K562 (cell line): ENCODE data around the gene LSS. TPM values are rescaled to one million over a fixed set of nuclear protein-coding genes. Genes with fewer than 3 reads are reported as not detected.

Experiments
- AFF4 ChIP-seq: sonication (generic); formaldehyde crosslinking; IDR thresholded peaks from 2 replicates; pipeline ENCODE4 v1.8.0; 2023; ENCODE audit warnings: mild to moderate bottlenecking, missing genetic modification reagents
- BRD4 ChIP-seq: fragments of 200-600 bp; sonication (generic); IDR thresholded peaks from 2 replicates; pipeline ENCODE4 v1.6.1; 2017; ENCODE audit warnings: inconsistent platforms
- CHAMP1 ChIP-seq: fragments of 450-650 bp; IDR thresholded peaks from 2 replicates; pipeline ENCODE4 v1.6.1; 2016; ENCODE audit warnings: mild to moderate bottlenecking
- DEAF1 ChIP-seq: fragments of 450-650 bp; formaldehyde crosslinking; IDR thresholded peaks from 2 replicates; pipeline ENCODE4 v1.4.0; 2020; ENCODE audit warnings: mild to moderate bottlenecking, moderate library complexity
- E2F4 ChIP-seq: sonication (generic); formaldehyde crosslinking; IDR thresholded peaks from 2 replicates; pipeline ENCODE4 v1.8.0; 2022; ENCODE audit warnings: mild to moderate bottlenecking, low read depth, missing genetic modification reagents
- EP400 ChIP-seq: fragments of 450-650 bp; IDR thresholded peaks from 2 replicates; pipeline ENCODE4 v1.6.1; 2017; ENCODE audit warnings: antibody characterized with exemption, mild to moderate bottlenecking, moderate library complexity
- ESRRB ChIP-seq: fragments of 250-450 bp; sonication (Bioruptor Pico); IDR thresholded peaks from 2 replicates; pipeline ENCODE4 v1.5.0; 2020; ENCODE audit warnings: mild to moderate bottlenecking, moderate library complexity, borderline replicate concordance
- FOXA3 ChIP-seq, 2 experiments: fragments of 450-650 bp in 1 of 2; sonication (generic) in 1 of 2; formaldehyde crosslinking; IDR thresholded peaks in 1 of 2; conservative IDR thresholded peaks in 1 of 2; 2 replicates each; pipeline versions ENCODE4 v1.4.0 to v1.8.0; 2020 to 2022; ENCODE audit warnings: mild to moderate bottlenecking in 2 of 2, missing genetic modification reagents in 1 of 2
- FOXK1 ChIP-seq: sonication (generic); formaldehyde crosslinking; IDR thresholded peaks from 2 replicates; pipeline ENCODE4 v1.8.0; 2022; ENCODE audit warnings: missing genetic modification reagents, mild to moderate bottlenecking, borderline replicate concordance
- L3MBTL2 ChIP-seq: fragments of 450-650 bp; IDR thresholded peaks from 2 replicates; pipeline ENCODE4 v1.6.1; 2016; ENCODE audit warnings: mild to moderate bottlenecking, moderate library complexity
- POLR2H ChIP-seq: IDR thresholded peaks from 2 replicates; pipeline ENCODE4 v1.6.1; 2016; ENCODE audit warnings: missing genetic modification characterization, low read depth, mild to moderate bottlenecking, control low read depth, missing compliant biosample characterization, moderate library complexity
- SREBF2 ChIP-seq: sonication (generic); formaldehyde crosslinking; IDR thresholded peaks from 2 replicates; pipeline ENCODE4 v1.4.0; 2020; ENCODE audit warnings: mild to moderate bottlenecking, missing genetic modification reagents
- TAF7 ChIP-seq: fragments of 450-650 bp; IDR thresholded peaks from 2 replicates; pipeline ENCODE4 v1.6.1; 2016; ENCODE audit warnings: missing genetic modification characterization, missing compliant biosample characterization
- ZBTB2 ChIP-seq: fragments of 450-650 bp; IDR thresholded peaks from 2 replicates; pipeline ENCODE4 v1.6.1; 2016; ENCODE audit warnings: antibody characterized with exemption
- ZNF282 ChIP-seq: sonication (generic); formaldehyde crosslinking; IDR thresholded peaks from 2 replicates; pipeline ENCODE4 v1.8.1; 2023; ENCODE audit warnings: missing genetic modification reagents
- ZNF77 ChIP-seq: fragments of 250-450 bp; sonication (Bioruptor Pico); IDR thresholded peaks from 2 replicates; pipeline ENCODE4 v1.5.0; 2020
- polyA plus RNA-seq, 8 experiments: library from polyadenylated mRNA; depleted of rRNA in 4 of 8; stranded (reverse) in 5 of 8; unstranded in 3 of 8; fragments of >200 nt; fragmentation: Nextera tagmentation in 2 of 8; fragmentation: Illumina TruSeq in 1 of 8; extraction: Ambion mirVana in 2 of 8; extraction: Trizol in 1 of 8; gene quantifications; 2 replicates each; pipeline versions ENCODE4 v1.2.1 to v1.2.3, GENCODE V29; 2011 to 2014; ENCODE audit warnings: inconsistent platforms in 1 of 8, missing spikeins in 1 of 8
- total RNA-seq, 7 experiments: library from RNA; depleted of rRNA in 6 of 7; stranded (reverse); fragments of >200 nt in 6 of 7; fragmentation: Illumina TruSeq in 2 of 7; extraction: Trizol in 2 of 7; gene quantifications; 2 replicates each; pipeline versions ENCODE4 v1.2.1 to v1.2.3, GENCODE V29; 2011 to 2021; ENCODE audit warnings: low replicate concordance in 1 of 7

The LSS gene
- total and polyA plus RNA-seq, 9 of the 15 experiments (the other 6 are each of a cell fraction or from before 2014, with no cell fraction given), result 2.2 to 89.5 (median 37.4) TPM

GRCh38 chr21:46153247-46154154 lies 75.1 kb downstream of the LSS start (continued):
- TF ChIP-seq SREBF2 (CRISPR knock-in tag) (no peak), ESRRB (CRISPR knock-in tag) (no peak), DEAF1 (CRISPR knock-in tag) (0 out of 2 replicates have a peak, but pooled peaks have one; percentile 46), ZBTB2 (peak; percentile 86), BRD4 (no peak; the same call in 1 of the 2 replicates), ZNF282 (CRISPR knock-in tag) (no peak), FOXA3 (CRISPR knock-in tag; conservative IDR thresholded peaks at IDR 0.05 in 1 of 2, IDR thresholded peaks at IDR 0.05 in 1 of 2) (no peak; a peak in 1 of 4 replicates), AFF4 (no peak; the same call in 1 of the 2 replicates), POLR2H (tag) (no peak), E2F4 (0 out of 2 replicates have a peak, but pooled peaks have one; percentile 37), L3MBTL2 (peak; percentile 43; the same call in 1 of the 2 replicates), EP400 (no peak), CHAMP1 (no peak), ZNF77 (CRISPR knock-in tag) (no peak), TAF7 (no peak; the same call in 1 of the 2 replicates), FOXK1 (CRISPR knock-in tag) (no peak)
